NCI-H526 (cell line): ENCODE results near the gene ATOSA.

Experiments
- DNase-seq, 2 experiments: peaks; one replicate each; lab custom pipeline; 2025; lab: John Stamatoyannopoulos, UW

Gene ATOSA, protein sequence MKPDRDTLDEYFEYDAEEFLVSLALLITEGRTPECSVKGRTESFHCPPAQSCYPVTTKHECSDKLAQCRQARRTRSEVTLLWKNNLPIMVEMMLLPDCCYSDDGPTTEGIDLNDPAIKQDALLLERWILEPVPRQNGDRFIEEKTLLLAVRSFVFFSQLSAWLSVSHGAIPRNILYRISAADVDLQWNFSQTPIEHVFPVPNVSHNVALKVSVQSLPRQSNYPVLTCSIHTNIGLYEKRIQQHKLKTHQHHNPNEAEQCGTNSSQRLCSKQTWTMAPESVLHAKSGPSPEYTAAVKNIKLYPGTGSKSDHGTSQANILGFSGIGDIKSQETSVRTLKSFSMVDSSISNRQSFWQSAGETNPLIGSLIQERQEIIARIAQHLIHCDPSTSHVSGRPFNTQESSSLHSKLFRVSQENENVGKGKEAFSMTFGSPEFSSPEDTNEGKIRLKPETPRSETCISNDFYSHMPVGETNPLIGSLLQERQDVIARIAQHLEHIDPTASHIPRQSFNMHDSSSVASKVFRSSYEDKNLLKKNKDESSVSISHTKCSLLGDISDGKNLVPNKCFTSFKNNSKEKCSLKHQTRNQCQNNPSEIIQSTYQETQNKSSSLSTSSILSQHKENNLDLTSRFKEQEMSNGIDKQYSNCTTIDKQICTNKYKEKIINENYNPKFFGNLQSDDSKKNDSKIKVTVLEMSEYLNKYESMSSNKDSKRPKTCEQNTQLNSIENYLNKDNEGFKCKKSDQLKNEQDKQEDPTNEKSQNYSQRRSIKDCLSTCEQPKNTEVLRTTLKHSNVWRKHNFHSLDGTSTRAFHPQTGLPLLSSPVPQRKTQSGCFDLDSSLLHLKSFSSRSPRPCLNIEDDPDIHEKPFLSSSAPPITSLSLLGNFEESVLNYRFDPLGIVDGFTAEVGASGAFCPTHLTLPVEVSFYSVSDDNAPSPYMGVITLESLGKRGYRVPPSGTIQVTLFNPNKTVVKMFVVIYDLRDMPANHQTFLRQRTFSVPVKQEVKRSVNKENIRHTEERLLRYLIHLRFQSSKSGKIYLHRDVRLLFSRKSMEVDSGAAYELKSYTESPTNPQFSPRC

GRCh38 chr15:52679232-52680040, at the start of gene ATOSA:
Gene ATOSA (minus strand): TSS chr15:52679388. CDS start chr15:52678021, 1,367 bp downstream.
- DNase-seq = peak; percentile 85 to 95

- no peak for DNase-seq
Observed at GRCh38 chr15:52728899-52729298, 49.7 kb upstream of the ATOSA start.

GRCh38 chr15:52727815-52728214, 48.6 kb upstream of the ATOSA start:
- DNase-seq = peak; percentile 82 to 90

DNA sequence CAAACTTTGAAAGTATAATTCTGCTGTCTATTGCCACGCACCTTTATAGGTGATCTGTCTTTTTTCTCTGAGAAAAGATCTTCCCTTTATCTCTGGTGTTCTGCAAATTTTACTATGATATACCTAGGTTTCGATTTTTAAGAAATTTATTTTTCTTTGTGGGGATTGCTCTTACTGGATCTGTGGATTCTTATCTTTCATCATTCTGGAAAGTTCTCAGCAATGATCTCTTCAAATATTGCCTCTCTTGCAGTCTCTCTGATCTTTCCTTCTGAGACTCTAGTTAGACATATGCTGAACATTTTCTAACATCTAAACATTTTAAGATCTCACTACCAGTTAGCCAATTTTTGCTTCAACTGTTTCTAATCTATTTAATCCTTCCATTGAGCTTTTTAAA, 47.0 kb upstream of the ATOSA start:
- DNase-seq = no peak

DNA sequence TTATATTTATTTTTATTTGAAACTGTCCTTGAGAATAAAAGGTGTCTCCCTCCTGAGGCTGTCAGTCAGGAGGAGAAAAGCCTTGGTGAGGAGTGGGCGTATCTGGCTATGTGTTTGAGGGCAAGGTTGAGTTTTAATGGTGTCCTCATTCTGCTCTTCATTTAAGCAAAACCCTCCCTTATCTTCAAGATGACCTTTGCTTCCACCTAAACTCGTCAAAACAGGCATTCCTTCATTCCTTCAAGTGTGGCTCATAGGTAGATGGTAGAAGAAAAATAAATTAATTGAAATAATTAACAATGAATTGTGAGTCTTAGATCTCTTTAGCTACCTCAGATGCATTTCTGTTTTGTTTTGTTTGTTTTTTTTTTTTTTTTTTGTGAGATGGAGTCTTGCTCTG, 39.4 kb upstream of the ATOSA start:
- no peak for DNase-seq

DNA sequence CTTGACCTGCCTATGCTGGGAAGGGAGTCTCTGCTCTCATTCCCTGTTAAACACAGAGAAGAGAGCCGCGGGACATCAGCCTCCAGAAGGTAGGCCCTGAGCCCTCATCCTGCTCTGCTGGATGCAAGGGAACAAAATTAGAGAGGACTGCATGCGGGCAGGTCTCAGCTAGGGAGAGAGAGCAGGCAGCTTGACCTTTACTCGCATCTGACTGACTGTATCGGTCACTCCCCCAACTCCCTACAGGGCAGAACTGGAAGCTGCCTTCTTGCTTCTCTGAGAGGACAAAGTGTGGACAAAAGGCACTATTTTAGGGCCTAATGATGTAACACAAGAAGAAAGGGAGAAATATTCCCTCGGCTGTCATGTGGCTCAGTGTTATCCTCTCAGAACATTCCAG, 38.7 kb upstream of the ATOSA start:
- DNase-seq = no peak

GRCh38 chr15:52717481-52717880, 38.3 kb upstream of the ATOSA start:
- DNase-seq = no peak

GRCh38 chr15:52716536-52716935, 37.3 kb upstream of the ATOSA start:
- DNase-seq = no peak

DNA sequence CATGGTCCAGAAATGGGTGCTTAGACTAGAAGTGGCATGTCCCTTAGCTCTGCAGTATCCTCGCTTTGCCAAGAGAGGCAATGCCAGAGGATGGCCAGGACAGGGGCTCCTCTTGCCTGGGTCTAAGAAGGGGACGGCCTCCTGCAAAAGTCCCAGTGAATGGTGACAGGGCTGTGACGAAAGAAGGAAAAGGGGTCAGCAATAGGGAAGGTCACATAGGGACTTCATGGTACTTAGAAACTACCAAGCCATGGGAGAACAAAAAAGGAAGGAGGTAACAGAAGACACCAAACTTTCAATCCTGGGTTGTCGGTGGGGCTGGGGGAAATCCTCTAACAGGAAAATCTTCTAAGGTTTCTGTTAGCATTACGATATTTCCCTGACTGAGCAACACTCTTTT, 36.2 kb upstream of the ATOSA start:
- DNase-seq = no peak

- DNase-seq = no peak
Observed at GRCh38 chr15:52714968-52715367, 35.8 kb upstream of the ATOSA start.

- DNase-seq = no peak
Observed at GRCh38 chr15:52710708-52711389, 31.7 kb upstream of the ATOSA start.

- DNase-seq = no peak
Observed at GRCh38 chr15:52710050-52710707, 31.0 kb upstream of the ATOSA start.

DNA sequence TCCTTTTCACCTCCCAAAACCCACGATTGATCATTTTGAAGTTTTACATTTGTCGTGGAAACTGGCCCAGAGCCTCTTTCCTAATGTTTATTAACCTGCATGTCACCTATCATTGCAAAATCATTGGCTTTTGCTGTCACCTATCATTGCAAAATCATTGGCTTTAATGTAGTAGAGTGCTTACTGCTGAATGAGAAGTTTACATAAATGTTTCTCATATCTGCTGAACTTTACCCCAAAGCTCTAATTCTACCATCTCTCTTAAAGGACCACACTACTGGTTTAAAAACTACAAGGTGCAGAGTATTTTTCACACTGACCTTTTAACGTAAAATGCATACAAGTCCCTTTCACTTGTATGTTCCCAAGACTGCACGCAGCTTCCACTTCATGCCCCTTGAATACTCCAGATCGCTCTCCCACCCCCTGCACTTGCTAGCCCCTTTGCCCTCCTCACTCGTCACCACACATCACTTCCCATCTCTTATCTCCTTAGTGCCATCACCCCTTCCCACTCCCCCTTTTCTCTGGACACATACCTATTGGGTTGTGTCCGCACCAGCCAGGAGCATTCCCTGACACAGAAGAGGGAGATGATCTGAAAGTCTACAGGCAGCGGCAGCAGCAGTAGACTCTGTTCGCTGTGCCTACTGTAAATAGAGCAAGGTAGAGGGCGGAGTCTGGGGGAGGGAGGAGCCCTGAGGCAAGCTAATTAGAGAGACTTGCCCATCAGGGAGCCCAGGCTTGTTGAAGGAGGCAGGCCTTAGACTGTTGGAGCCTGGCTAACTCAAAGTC, 30.2 kb upstream of the ATOSA start:
- DNase-seq = peak in 1 of 2 experiments; percentile 55

- DNase-seq = no peak
Observed at GRCh38 chr15:52706091-52706490, 26.9 kb upstream of the ATOSA start.

DNA sequence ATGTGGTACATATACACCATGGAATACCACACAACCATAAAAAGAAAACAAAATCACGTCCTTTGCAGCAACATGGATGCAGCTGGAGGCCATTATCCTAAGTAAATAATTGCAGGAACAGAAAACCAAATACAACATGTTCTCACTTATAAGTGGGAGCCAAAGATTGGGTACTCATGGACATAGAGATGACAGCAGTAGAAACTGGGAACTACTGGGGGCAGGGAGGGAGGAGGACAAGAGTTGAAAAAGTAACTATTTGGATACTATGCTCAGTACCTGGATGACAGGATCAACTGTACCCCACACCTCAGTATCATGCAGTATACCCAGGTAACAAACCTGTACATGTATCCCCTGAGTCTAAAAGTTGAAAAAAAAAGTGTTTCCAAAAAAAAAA, 23.2 kb upstream of the ATOSA start:
- no peak for DNase-seq

- peak in 1 of 2 experiments; percentile 30 for DNase-seq
Observed at GRCh38 chr15:52699457-52699856, 20.3 kb upstream of the ATOSA start.

DNA sequence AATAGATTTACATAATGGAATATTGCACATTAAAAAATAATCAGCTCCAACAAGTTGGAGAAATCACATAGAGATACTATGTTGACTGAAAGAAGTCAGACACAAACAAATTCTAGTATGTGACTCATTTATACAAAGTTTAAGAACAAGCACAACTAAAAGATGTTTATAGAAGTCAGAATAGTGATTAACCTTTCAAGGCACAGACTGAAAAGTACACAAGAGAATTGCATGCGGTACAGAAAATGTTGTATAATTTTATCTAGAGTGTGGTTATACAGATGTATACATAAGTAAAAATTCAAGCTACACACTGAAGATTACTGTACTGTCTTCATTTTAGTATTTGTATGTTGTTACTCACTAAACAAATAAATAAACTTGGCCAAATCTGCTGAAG, 19.3 kb upstream of the ATOSA start:
- no peak for DNase-seq

DNA sequence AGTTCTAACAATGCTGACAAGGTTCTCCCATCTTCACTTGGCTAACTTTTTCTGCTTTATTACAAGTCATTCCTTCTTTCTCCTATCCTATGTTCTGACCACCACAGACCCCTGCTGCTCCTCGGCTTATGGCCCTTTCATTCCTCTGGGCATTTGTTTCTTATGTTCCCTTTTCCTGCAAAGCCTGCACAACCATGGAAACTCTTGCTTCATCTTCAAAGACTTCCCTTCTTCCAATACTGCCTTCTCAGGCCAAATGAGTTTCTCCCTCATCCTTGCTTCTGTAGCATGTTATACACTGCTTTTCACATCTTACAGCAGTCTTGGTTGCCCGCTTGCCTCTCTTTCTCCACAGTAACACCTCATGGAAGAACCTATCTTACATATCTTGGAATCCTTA, 17.9 kb upstream of the ATOSA start:
- no peak for DNase-seq

- DNase-seq = no peak
Observed at GRCh38 chr15:52695154-52695553, 16.0 kb upstream of the ATOSA start.

GRCh38 chr15:52689562-52689961, 10.4 kb upstream of the ATOSA start:
- DNase-seq = no peak
